NCI-H2227 (cell line): ENCODE data around the gene ATP8B1.

ENCODE experiments used
- DNase-seq: peaks from one replicate; lab custom pipeline; 2025; ENCODE audit not compliant: unreplicated experiment; lab: John Stamatoyannopoulos, UW

Gene ATP8B1

GRCh38 chr18:57819671-57820460 is 16.8 kb upstream of the ATP8B1 start:
- DNase-seq: no peak

- DNase-seq: no peak
Measured at GRCh38 chr18:57819119-57819518, 16.0 kb upstream of the ATP8B1 start.

- DNase-seq: no peak
Measured at GRCh38 chr18:57816208-57816954, 13.3 kb upstream of the ATP8B1 start.

- no peak for DNase-seq
Measured at GRCh38 chr18:57814555-57814954, 11.4 kb upstream of the ATP8B1 start.

- DNase-seq: no peak
Measured at GRCh38 chr18:57813245-57813644, 10.1 kb upstream of the ATP8B1 start.

- DNase-seq: no peak
Measured at GRCh38 chr18:57812126-57812477, 9.0 kb upstream of the ATP8B1 start.

GRCh38 chr18:57811477-57812125 is 8.5 kb upstream of the ATP8B1 start:
- DNase-seq: no peak

- DNase-seq: no peak
Measured at GRCh38 chr18:57809190-57809589, 6.1 kb upstream of the ATP8B1 start.

GRCh38 chr18:57807336-57808117 is 4.4 kb upstream of the ATP8B1 start:
- no peak for DNase-seq

- DNase-seq: no peak
Measured at GRCh38 chr18:57806978-57807285, 3.8 kb upstream of the ATP8B1 start.

- DNase-seq: no peak
Measured at GRCh38 chr18:57806201-57806977, 3.3 kb upstream of the ATP8B1 start.

- DNase-seq: no peak
Measured at GRCh38 chr18:57805117-57805516, 2.0 kb upstream of the ATP8B1 start.

GRCh38 chr18:57804557-57804956 is 1.4 kb upstream of the ATP8B1 start:
- no peak for DNase-seq

- DNase-seq: no peak
Measured at GRCh38 chr18:57802213-57803102, 657 bp downstream of the ATP8B1 start.

- no peak for DNase-seq
Measured at GRCh38 chr18:57801761-57802212, 1.3 kb downstream of the ATP8B1 start.

- peak; percentile 16 for DNase-seq
Measured at GRCh38 chr18:57801325-57801724, 1.8 kb downstream of the ATP8B1 start.

- no peak for DNase-seq
Measured at GRCh38 chr18:57798713-57799373, 4.3 kb downstream of the ATP8B1 start.

GRCh38 chr18:57797209-57797651 is 5.9 kb downstream of the ATP8B1 start:
- DNase-seq: peak; percentile 73
